ENCODE data around the gene POT1.

DNA sequence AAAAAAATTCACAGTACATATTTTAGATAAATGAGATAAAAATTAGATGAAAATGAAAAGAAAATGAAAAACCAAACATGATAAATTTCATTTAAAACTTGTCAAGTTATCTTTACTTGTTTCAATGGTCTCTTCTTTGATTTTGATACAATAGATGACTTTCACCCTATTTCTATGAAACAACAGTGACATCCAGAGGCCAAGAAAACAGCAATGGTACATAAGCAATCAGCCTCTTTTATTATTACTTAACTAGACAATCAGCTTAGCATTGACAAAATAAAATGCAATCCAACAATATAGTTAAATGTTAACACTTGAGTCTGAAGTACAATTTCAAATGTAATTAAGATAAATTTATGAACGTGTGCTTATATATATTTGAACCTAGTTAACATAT is 89.2 kb downstream of the POT1 start:
- TF ChIP-seq CTCF (conservative IDR thresholded peaks at IDR 0.05; ENCODE audit: low read depth in 2 of 2): peak in 1 of 2 experiments; percentile 69; a peak in 3 of 4 replicates
- TF ChIP-seq EZH2 (IDR thresholded peaks at IDR 0.05; ENCODE audit: low read depth, unreplicated experiment): no peak
- TF ChIP-seq ETS1 (IDR thresholded peaks at IDR 0.05): no peak
- no peak for TF ChIP-seq EZH2phosphoT487 (IDR thresholded peaks at IDR 0.05; ENCODE audit: unreplicated experiment)
- TF ChIP-seq STAT1 (IDR thresholded peaks at IDR 0.05; ENCODE audit: unreplicated experiment): no peak
- TF ChIP-seq REST (IDR thresholded peaks at IDR 0.05; ENCODE audit: unreplicated experiment): no peak
- no peak for TF ChIP-seq POLR2AphosphoS5 (IDR thresholded peaks at IDR 0.05; ENCODE audit: low read depth)
- TF ChIP-seq ZNF462 (CRISPR knock-in tag; IDR thresholded peaks at IDR 0.05): no peak
- TF ChIP-seq CREB1 (CRISPR knock-in tag; IDR thresholded peaks at IDR 0.05; ENCODE audit: low read depth): no peak
- TF ChIP-seq ZNF114 (CRISPR knock-in tag; IDR thresholded peaks at IDR 0.05): no peak

Measured in GM23338 (cell line).